Measurements from ENCODE around the gene STX8.

Gene STX8

DNA sequence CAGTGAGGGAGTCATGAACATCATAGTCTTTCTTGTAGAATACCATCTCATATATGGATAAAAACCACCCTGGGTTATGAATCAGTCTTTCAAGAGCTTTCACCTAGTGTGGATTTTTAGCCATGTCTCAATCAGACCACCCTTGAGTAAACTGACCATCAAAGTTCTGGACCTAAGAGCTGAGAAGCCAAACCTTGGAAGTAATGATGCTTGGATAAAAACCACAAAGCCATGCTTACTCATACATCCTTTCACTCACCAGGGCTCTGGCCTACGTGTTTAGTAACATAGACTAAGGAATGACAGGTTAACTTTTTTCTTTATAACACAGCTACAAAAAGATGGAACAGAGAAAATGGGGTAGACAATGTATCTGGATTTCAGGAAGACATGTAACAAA, 167.2 kb downstream of the STX8 start:
- TF ChIP-seq POLR2AphosphoS5 (IDR thresholded peaks at IDR 0.05; ENCODE audit: low read depth, low read length) (no peak), SIN3A (IDR thresholded peaks at IDR 0.05; ENCODE audit: borderline replicate concordance, insufficient read depth, low read length) (no peak), TAF1 (IDR thresholded peaks at IDR 0.05; ENCODE audit: borderline replicate concordance, insufficient read depth, low read length) (no peak), FOXP2 (optimal IDR thresholded peaks at IDR 0.05; ENCODE audit: borderline replicate concordance, extremely low read depth, extremely low read length, insufficient read depth) (no peak)
- TF ChIP-seq, protein P1, sequence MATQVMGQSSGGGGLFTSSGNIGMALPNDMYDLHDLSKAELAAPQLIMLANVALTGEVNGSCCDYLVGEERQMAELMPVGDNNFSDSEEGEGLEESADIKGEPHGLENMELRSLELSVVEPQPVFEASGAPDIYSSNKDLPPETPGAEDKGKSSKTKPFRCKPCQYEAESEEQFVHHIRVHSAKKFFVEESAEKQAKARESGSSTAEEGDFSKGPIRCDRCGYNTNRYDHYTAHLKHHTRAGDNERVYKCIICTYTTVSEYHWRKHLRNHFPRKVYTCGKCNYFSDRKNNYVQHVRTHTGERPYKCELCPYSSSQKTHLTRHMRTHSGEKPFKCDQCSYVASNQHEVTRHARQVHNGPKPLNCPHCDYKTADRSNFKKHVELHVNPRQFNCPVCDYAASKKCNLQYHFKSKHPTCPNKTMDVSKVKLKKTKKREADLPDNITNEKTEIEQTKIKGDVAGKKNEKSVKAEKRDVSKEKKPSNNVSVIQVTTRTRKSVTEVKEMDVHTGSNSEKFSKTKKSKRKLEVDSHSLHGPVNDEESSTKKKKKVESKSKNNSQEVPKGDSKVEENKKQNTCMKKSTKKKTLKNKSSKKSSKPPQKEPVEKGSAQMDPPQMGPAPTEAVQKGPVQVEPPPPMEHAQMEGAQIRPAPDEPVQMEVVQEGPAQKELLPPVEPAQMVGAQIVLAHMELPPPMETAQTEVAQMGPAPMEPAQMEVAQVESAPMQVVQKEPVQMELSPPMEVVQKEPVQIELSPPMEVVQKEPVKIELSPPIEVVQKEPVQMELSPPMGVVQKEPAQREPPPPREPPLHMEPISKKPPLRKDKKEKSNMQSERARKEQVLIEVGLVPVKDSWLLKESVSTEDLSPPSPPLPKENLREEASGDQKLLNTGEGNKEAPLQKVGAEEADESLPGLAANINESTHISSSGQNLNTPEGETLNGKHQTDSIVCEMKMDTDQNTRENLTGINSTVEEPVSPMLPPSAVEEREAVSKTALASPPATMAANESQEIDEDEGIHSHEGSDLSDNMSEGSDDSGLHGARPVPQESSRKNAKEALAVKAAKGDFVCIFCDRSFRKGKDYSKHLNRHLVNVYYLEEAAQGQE (IDR thresholded peaks at IDR 0.05; ENCODE audit: insufficient read depth in 1 of 2, low read depth in 2 of 2, low read length in 2 of 2) = no peak

DNA sequence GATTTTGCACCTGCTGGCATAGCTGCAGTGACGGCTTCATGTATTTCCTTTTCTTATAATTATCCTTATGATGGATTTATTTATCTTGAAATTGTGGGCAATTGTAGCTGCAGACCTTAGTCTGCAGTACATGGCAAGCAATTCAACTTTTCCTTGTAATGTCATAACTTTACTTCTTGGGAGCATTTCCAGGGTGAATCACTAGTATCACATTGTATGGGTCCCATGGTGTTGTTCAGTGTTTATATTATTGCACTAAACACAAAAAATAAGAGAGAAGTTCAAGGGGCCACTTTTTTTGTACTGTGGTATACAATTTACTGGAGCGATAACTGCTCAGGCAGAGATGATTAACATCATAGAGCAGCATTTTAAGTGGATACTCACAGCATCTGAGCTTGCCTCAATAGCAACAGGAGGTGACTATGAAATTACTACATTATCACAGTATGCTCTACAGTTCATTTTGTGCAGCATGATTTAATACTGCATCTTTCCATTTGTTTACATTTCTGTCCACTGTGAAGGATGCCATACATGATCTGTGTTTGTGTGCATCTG, 169.5 kb downstream of the STX8 start:
- TF ChIP-seq POLR2AphosphoS5 (IDR thresholded peaks at IDR 0.05; ENCODE audit: low read depth, low read length) = no peak
- TF ChIP-seq, protein P1 (IDR thresholded peaks at IDR 0.05; ENCODE audit: insufficient read depth in 1 of 2, low read depth in 2 of 2, low read length in 2 of 2) = no peak
- no peak for TF ChIP-seq SIN3A (IDR thresholded peaks at IDR 0.05; ENCODE audit: borderline replicate concordance, insufficient read depth, low read length)
- no peak for TF ChIP-seq TAF1 (IDR thresholded peaks at IDR 0.05; ENCODE audit: borderline replicate concordance, insufficient read depth, low read length)
- TF ChIP-seq FOXP2 (optimal IDR thresholded peaks at IDR 0.05; ENCODE audit: borderline replicate concordance, extremely low read depth, extremely low read length, insufficient read depth) = no peak

DNA sequence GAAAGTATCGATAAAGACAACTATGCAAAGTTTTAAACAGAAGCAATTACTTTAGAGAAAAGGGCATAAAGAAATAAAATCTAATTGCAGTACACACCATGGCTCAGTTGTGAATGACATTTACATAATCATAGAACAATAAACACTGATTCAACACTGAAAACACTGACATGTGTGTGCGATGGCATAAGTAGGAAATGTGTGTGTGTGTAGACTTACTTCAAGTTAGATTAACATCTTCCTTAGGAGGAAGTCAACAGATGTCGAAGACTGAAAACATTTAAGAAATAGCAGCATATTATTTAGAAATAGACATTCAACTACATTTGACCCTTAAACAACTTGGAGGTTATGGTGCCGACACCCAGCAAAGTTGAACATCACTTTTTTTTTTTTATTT, 172.4 kb downstream of the STX8 start:
- no peak for TF ChIP-seq POLR2AphosphoS5 (IDR thresholded peaks at IDR 0.05; ENCODE audit: low read depth, low read length)
- TF ChIP-seq, protein P1 (IDR thresholded peaks at IDR 0.05; ENCODE audit: insufficient read depth in 1 of 2, low read depth in 2 of 2, low read length in 2 of 2) = no peak
- TF ChIP-seq SIN3A (IDR thresholded peaks at IDR 0.05; ENCODE audit: borderline replicate concordance, insufficient read depth, low read length) = no peak
- no peak for TF ChIP-seq FOXP2 (optimal IDR thresholded peaks at IDR 0.05; ENCODE audit: borderline replicate concordance, extremely low read depth, extremely low read length, insufficient read depth)
- no peak for TF ChIP-seq TAF1 (IDR thresholded peaks at IDR 0.05; ENCODE audit: borderline replicate concordance, insufficient read depth, low read length)

DNA sequence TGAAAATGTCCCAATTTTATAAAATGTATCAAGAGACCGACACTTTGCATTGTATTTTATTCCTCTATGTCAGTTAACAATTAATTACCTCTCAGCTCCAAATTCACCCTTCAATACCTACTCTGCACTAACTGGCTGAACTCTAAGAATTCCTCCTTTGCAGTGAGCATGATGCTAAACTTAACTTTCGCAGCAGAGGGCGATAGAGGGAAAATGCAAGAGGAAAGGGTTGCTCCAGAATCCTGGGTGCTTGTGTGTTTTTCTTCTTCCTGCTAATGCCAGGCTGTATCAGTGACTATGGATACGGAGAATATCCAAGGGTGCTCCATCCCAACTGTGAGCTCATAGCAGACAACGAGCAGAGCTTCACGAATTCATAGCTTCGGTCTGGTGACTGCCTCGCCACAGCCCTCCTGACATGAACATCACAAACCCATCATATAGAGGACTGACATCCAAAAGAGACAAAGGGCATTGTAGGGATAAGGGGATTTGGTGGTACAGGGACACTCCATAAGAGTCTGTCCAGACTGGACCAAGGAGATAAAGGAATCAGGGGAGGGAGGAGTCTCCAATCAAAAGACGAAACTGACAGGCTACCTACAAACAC, 172.9 kb downstream of the STX8 start:
- no peak for TF ChIP-seq POLR2AphosphoS5 (IDR thresholded peaks at IDR 0.05; ENCODE audit: low read depth, low read length)
- TF ChIP-seq TAF1 (IDR thresholded peaks at IDR 0.05; ENCODE audit: borderline replicate concordance, insufficient read depth, low read length) = no peak
- TF ChIP-seq FOXP2 (optimal IDR thresholded peaks at IDR 0.05; ENCODE audit: borderline replicate concordance, extremely low read depth, extremely low read length, insufficient read depth) = no peak
- no peak for TF ChIP-seq SIN3A (IDR thresholded peaks at IDR 0.05; ENCODE audit: borderline replicate concordance, insufficient read depth, low read length)

DNA sequence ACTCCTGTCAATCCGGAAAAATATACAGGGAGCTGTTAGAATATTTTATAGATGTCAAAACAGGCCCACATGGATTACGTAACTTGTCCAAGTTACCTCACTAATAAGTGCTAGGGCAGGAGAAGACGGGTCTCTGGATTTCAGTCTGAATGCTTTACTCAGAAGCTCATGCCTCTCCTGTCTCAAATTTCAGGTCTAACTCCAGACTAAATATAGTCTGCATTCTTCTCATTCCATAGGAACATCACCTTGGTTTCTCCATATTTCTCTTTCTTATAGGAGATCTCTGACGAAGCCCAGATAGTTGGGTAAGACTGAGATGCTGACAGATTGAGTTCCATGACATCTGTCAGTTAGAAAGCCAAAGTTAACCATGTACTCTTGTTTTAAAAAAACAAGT, 174.2 kb downstream of the STX8 start:
- TF ChIP-seq SIN3A (IDR thresholded peaks at IDR 0.05; ENCODE audit: borderline replicate concordance, insufficient read depth, low read length) (no peak), FOXP2 (optimal IDR thresholded peaks at IDR 0.05; ENCODE audit: borderline replicate concordance, extremely low read depth, extremely low read length, insufficient read depth) (no peak), POLR2AphosphoS5 (IDR thresholded peaks at IDR 0.05; ENCODE audit: low read depth, low read length) (no peak), TAF1 (IDR thresholded peaks at IDR 0.05; ENCODE audit: borderline replicate concordance, insufficient read depth, low read length) (no peak)
- TF ChIP-seq, protein P1 (IDR thresholded peaks at IDR 0.05; ENCODE audit: insufficient read depth in 1 of 2, low read depth in 2 of 2, low read length in 2 of 2) = no peak
